Fibroblast of upper back skin (primary cell): Measurements from ENCODE around the gene UBE2K.
"Not testable (repeated sequence)": the region's sequence is repeated elsewhere in the genome, so short reads cannot be mapped to it uniquely, and the experiment has no call there.

Source experiments
- DNase-seq: peaks from one replicate; pipeline ENCODE4 v3.0.0-alpha.2; 2013

UBE2K gene, protein sequence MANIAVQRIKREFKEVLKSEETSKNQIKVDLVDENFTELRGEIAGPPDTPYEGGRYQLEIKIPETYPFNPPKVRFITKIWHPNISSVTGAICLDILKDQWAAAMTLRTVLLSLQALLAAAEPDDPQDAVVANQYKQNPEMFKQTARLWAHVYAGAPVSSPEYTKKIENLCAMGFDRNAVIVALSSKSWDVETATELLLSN

DNA sequence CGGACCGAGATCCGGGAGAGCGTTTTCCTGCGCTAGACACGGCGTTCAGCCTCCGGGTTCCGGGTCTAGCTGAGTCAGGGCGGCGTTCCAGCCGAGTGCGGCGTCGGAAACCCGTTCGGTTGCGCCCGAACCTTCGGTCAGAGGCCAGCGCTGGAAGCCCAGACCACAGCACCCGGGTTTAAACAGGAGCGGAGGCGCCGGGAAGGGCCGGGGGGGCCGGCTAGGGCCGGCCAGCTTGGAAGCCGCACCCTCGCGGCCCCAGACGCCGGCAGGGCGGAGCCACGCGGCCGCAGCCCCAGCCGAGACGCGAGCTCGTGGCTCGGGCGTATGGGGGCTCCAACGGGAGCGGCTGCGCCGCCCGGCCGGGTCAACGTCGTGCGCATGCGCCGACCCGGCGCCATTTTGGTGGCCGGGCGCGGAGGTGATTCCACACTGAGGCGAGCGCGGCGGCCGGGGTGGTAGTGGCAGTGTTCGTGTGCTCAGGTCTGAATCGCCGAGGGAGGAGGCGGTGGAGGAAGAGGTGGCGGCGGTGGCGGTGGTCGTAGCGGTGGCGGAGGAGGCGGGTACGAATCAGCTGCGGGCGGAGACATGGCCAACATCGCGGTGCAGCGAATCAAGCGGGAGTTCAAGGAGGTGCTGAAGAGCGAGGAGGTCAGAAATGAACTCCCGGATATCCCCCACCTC lies at the start of gene UBE2K:
Gene UBE2K (plus strand): TSS at position 397 of the 684 bp plus-strand sequence. CDS start 192 bp downstream, at position 589.
- DNase-seq: peak; percentile 89

- no peak for DNase-seq
These were observed 49.7 kb upstream of the UBE2K start for GRCh38 chr4:39648213-39648612.

DNA sequence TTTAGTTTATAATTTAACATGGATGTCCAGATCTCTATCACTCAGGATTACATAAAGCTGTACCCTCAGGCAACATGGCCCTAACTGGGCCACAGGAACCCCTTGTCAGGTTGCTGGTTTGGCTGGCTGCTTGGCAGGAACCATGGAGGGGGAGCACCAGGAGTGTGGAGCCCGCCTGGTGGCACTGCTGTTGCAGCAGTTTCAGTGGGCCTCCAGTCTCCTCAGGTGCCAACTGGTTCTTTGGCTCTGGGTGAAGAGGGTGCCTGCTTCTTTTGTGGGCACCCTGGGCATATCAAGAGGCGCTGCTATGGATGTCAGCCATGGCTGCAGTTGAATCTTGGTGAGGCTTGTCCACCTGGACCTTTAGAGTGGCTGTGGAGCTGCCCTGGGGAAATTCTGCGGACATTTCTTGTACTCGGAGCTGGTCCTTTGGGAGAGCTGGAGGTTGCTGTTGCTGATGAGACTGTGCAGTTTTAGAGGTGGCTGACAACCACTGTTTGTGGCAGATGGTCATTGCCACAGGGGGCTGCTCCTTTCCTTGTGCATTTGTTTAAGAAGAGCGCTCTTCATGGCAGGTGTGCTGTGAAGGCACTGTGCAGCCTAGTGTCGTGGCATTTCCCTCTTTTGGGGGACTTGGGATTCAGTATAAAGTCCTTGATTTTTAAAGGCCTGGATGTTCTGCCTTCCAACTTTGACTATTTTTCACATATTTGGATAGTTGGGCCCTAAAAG lies 48.9 kb upstream of the UBE2K start:
- no peak for DNase-seq

DNA sequence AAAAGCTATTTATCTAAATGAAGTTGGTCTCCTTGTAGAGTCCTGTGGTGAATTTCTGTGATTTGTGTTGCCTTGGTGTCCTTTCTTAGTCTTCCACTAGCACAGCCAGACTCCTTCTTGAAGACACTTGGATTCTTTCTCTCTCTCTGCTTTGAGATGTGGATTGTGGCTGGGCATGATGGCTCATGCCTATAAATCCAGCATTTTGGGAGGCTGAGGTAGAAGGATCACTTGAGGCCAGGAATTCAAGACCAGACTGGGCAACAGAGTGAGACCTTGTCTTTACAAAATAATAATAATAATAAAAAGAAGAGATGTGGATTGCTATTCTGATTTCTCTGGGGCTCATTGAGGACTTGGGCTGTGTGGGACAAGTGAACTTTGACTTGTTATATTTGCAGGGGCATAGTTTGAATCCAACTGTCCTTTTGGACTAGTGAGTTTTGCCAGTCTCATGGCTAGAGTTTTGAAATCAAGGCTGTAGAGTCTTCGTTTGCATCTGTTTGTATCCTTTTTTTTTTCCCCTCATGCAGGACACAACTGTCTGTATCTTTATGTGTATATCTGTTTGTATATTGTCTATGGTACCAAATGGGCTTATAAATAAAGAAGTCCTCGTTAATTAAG lies 48.2 kb upstream of the UBE2K start:
- no peak for DNase-seq

DNA sequence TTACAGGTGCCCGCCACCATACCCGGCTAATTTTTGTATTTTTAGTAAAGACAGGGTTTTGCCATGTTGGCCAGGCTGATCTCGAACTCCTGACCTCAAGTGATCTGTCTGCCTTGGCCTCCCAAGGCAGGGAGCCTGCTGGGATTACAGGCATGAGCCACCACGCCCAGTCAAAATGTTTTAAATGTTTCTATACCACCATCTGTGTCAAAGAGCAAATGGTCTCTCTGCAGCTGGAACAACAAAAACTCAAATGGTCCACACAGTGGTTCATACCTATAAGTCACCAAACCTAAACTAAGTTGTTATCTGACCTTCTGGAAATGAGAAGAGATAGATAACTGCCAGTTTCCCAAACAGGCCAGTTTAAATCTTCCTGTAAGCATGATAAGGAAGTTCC lies 46.4 kb upstream of the UBE2K start:
- DNase-seq: not testable (repeated sequence)

DNA sequence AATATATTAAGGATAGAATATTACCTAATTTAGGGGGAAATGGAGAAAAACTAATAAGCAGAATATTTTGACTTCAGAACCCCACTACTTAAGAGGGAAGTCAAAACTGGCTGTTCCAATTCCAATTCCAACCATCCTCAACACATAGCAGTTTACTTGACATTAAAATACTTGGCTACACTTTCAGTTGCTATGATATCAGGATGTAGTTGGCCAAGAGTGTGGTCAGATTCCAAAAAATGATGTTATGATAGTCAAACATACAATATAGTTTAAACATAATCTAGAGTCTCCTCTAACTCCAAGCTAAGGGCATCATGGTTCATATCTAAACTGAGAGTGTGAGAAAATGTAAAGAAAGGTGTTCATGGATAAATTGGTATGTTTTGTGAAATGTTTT lies 42.7 kb upstream of the UBE2K start:
- DNase-seq: no peak

GRCh38 chr4:39655876-39656275 lies 42.1 kb upstream of the UBE2K start:
- DNase-seq: no peak

DNA sequence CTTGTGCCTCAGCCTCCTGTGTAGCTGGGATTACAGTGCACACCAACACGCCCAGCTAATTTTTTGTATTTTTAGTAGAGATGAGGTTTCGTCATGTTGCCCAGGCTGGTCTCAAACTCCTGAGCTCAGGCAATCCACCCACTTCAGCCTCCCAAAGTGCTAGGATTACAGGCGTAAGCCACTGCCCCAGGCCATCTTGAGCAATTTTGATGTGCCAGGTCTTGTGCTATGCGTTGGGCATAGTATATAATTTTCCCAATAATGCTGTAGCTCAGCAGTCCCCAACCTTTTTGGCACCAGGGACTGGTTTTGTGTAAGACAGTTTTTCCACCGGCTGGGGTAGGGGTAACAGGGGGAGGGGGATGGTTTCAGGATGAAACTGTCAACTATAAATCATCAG lies 41.3 kb upstream of the UBE2K start:
- not testable (repeated sequence) for DNase-seq

GRCh38 chr4:39657465-39657864 lies 40.5 kb upstream of the UBE2K start:
- no peak for DNase-seq

GRCh38 chr4:39658756-39659155 lies 39.2 kb upstream of the UBE2K start:
- no peak for DNase-seq

- DNase-seq: peak; percentile 41
These were observed 37.9 kb upstream of the UBE2K start for GRCh38 chr4:39660045-39660444.

- DNase-seq: no peak
These were observed 37.2 kb upstream of the UBE2K start for GRCh38 chr4:39660757-39661156.

GRCh38 chr4:39662683-39663082 lies 35.3 kb upstream of the UBE2K start:
- no peak for DNase-seq

DNA sequence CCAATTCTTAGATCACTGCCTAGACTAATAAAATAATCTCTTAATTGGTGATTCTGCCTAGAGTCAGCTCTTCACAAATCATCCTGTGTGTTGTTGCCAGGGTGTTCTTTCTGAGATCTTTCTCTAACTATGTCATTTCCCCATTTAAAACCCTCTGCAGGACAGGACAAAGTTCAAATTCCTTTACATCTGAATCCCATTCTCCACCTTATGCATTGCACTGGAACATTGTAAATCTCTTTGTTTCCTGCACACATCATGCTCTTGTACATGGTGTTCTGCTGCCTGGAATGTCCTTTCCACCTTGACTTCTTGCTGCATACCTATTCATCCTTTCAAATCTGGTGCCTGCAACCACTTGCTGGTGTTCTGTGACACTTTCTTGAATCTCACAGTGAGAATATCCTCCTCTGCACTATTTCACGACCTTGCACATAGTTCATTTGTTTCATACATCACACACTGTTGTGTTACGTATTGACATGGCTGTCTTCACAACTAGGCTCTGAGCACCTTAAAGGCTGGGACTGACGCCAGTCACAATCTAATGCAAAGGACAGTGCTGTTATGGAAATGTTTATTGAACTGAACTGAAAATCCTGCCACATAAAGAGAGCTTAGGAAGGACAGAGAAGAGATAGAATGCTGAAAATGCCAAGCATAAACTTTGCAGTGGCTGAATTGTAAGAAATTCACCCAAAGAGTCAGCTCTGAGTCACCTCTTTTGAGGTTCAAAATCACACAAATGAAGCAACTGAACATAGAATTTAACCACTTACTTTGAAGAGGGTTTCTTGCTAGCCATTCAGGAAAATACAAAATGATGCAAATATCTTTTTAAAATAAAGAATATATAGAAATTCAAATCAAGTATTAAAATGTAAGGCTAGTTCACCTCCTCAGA lies 32.9 kb upstream of the UBE2K start:
- peak; percentile 34 for DNase-seq

GRCh38 chr4:39667706-39668105 lies 30.2 kb upstream of the UBE2K start:
- no peak for DNase-seq

DNA sequence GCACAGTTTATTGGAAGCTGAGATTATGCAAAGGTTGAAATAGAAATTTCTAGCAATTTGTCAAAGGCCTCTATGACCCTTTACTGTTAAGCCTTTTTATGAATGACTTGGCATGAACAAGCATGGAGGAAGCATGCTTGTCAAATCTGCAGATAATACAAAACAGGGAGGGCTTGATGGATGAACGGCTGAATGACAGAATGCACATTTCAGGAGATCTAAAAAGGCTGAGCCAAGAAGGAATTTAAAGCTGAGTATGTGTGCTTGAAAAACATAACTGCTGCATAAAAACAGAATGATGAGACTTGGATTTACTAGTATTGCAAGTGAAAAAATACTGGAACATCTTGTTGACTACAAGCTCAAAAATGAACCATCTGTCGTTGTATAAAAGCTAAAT lies 29.0 kb upstream of the UBE2K start:
- no peak for DNase-seq

- DNase-seq: not testable (repeated sequence)
These were observed 27.6 kb upstream of the UBE2K start for GRCh38 chr4:39670296-39670695.

GRCh38 chr4:39675681-39676080 lies 22.3 kb upstream of the UBE2K start:
- DNase-seq: not testable (repeated sequence)

DNA sequence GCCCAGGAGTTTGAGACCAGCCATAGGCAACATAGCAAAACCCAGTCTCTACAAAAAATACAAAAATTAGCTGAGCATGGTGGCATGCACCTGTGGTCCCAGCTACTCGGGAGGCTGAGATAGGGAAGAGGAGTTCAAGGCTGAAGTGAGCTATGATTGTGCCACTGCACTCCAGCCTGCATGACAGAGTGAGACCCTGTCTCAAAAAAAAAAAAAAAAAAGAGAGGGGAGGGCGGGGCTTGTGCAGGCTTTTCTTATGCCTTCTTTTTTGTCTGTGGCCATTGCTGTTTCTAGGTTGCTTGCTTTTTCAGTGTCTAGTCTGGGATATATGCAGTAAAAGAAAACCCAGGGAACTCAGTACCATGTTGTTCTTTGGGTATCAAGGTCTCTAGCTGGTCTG lies 16.9 kb upstream of the UBE2K start:
- DNase-seq: not testable (repeated sequence)

GRCh38 chr4:39682138-39682537 lies 15.8 kb upstream of the UBE2K start:
- DNase-seq: no peak

GRCh38 chr4:39685990-39686389 lies 11.9 kb upstream of the UBE2K start:
- DNase-seq: no peak

- DNase-seq: no peak
These were observed 10.9 kb upstream of the UBE2K start for GRCh38 chr4:39687014-39687413.

- no peak for DNase-seq
These were observed 8.0 kb upstream of the UBE2K start for GRCh38 chr4:39689970-39690369.
